ENCODE results near the gene KIRREL1. TPM values are rescaled to one million over a fixed set of nuclear protein-coding genes. Genes with fewer than 3 reads are reported as not detected.

The KIRREL1 gene
- total RNA-seq, 1 donor from 2014 or later = 122 TPM

DNA sequence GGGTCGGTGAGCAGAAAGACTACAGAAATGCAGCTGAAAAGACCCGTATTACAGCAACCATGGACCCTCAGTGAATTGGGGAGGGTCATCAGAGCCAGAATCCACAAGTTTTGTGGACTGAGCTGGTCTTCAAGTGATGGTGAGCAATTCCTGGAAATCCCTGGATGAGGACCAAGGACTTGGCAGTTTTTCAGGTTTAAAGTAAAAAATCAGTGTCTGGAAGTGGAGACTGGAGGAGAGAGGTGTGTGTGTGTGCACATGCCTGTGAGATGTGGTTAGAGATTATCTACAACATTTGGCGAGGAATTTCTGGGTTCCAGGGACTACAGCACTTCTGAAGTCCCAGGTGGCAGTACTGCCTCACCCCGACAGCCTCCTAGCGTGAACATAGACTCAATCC lies 56.4 kb downstream of the KIRREL1 start:
- Mint-ChIP-seq H3K9me3 (ENCODE audit: unreplicated experiment) (no peaks in the 10 kb centered on the region), H3K4me3 (ENCODE audit: unreplicated experiment) (no peak overlapping the region), H3K27ac (ENCODE audit: unreplicated experiment) (no peak overlapping the region), H3K36me3 (ENCODE audit: unreplicated experiment) (peaks cover 9% of the 10 kb centered on the region), H3K27me3 (ENCODE audit: unreplicated experiment) (no peaks in the 10 kb centered on the region), H3K4me1 (ENCODE audit: unreplicated experiment) (peaks cover 30% of the 10 kb centered on the region)
- DNase-seq (ENCODE audit: extremely low spot score, unreplicated experiment) = no peak
- TF ChIP-seq, protein P1, sequence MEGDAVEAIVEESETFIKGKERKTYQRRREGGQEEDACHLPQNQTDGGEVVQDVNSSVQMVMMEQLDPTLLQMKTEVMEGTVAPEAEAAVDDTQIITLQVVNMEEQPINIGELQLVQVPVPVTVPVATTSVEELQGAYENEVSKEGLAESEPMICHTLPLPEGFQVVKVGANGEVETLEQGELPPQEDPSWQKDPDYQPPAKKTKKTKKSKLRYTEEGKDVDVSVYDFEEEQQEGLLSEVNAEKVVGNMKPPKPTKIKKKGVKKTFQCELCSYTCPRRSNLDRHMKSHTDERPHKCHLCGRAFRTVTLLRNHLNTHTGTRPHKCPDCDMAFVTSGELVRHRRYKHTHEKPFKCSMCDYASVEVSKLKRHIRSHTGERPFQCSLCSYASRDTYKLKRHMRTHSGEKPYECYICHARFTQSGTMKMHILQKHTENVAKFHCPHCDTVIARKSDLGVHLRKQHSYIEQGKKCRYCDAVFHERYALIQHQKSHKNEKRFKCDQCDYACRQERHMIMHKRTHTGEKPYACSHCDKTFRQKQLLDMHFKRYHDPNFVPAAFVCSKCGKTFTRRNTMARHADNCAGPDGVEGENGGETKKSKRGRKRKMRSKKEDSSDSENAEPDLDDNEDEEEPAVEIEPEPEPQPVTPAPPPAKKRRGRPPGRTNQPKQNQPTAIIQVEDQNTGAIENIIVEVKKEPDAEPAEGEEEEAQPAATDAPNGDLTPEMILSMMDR (IDR thresholded peaks at IDR 0.05) = no peak

DNA sequence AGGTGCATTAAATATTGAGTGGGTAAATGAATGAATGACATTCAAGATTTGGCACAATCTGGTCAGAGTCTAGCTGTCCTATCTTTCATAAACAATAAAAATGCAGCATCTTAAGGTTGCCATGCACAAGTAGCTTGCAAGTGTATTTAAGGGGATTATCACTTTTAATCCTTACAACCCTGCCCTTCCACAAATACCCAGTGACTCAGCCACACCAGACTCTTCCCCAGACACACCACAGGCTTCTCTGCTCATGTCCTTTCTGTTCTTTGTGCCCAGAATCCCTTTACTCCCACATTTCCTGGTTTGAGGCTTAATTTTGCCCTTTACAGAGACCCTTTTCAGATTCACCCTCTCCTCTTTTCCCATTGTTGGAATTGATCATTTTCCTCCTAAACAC lies 59.8 kb downstream of the KIRREL1 start:
- Mint-ChIP-seq H3K27ac (ENCODE audit: unreplicated experiment) (peak overlapping the region; percentile 6), H3K9me3 (ENCODE audit: unreplicated experiment) (no peaks in the 10 kb centered on the region), H3K36me3 (ENCODE audit: unreplicated experiment) (peaks cover 9% of the 10 kb centered on the region), H3K4me3 (ENCODE audit: unreplicated experiment) (no peak overlapping the region), H3K4me1 (ENCODE audit: unreplicated experiment) (peaks cover 27% of the 10 kb centered on the region), H3K27me3 (ENCODE audit: unreplicated experiment) (no peaks in the 10 kb centered on the region)
- TF ChIP-seq, protein P1 (IDR thresholded peaks at IDR 0.05) = no peak
- no peak for DNase-seq (ENCODE audit: extremely low spot score, unreplicated experiment)

DNA sequence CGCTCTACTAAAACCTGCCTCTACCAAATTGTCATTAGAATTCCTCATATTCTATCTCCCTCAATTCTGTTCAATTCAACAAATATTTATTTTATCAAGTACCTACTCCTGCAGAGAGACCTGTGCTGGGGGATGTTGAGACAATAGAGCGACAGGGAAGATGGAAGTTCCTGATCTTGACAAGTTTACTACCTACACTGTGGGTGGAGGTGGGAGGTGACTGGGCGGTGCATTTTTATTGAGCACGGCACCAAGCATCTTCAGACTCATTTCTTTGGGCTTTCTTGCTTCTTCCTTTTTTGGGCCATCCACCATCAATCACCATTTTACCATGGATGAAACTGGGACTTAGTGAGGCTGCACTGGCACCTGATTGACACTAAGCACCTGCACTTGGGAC lies 61.3 kb downstream of the KIRREL1 start:
- Mint-ChIP-seq H3K9me3 (ENCODE audit: unreplicated experiment) (no peaks in the 10 kb centered on the region), H3K4me3 (ENCODE audit: unreplicated experiment) (no peak overlapping the region), H3K27ac (ENCODE audit: unreplicated experiment) (no peak overlapping the region), H3K36me3 (ENCODE audit: unreplicated experiment) (peaks cover 9% of the 10 kb centered on the region), H3K27me3 (ENCODE audit: unreplicated experiment) (no peaks in the 10 kb centered on the region), H3K4me1 (ENCODE audit: unreplicated experiment) (peaks cover 38% of the 10 kb centered on the region)
- DNase-seq (ENCODE audit: extremely low spot score, unreplicated experiment) = no peak
- TF ChIP-seq, protein P1 (IDR thresholded peaks at IDR 0.05) = no peak

DNA sequence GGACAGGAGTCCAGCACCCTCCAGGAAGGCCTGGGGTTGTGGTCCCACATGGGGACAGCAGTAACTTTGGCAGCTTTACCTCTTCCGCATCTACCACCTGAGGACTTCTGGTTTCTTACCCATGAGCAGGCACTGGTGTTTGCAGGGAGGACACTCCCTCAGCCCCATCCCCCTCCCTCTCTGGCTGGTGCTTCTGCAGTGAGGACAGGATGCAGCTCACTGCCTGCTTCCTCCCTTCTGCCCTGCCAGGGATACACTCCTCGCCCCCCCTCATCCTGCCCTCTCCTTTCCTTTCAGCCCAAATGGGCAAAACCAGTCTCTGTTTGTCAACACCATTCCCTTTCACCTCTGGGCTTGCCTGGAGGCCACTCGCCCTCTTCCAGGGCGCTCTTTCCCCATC lies 62.4 kb downstream of the KIRREL1 start:
- peaks cover 48% of the 10 kb centered on the region for H3K4me1 Mint-ChIP-seq (ENCODE audit: unreplicated experiment)
- H3K4me3 Mint-ChIP-seq (ENCODE audit: unreplicated experiment) = no peak overlapping the region
- peak overlapping the region; percentile 31 for H3K27ac Mint-ChIP-seq (ENCODE audit: unreplicated experiment)
- no peaks in the 10 kb centered on the region for H3K9me3 Mint-ChIP-seq (ENCODE audit: unreplicated experiment)
- TF ChIP-seq, protein P1 (IDR thresholded peaks at IDR 0.05) = no peak
- H3K36me3 Mint-ChIP-seq (ENCODE audit: unreplicated experiment) = peaks cover 9% of the 10 kb centered on the region
- DNase-seq (ENCODE audit: extremely low spot score, unreplicated experiment) = no peak
- no peaks in the 10 kb centered on the region for H3K27me3 Mint-ChIP-seq (ENCODE audit: unreplicated experiment)

DNA sequence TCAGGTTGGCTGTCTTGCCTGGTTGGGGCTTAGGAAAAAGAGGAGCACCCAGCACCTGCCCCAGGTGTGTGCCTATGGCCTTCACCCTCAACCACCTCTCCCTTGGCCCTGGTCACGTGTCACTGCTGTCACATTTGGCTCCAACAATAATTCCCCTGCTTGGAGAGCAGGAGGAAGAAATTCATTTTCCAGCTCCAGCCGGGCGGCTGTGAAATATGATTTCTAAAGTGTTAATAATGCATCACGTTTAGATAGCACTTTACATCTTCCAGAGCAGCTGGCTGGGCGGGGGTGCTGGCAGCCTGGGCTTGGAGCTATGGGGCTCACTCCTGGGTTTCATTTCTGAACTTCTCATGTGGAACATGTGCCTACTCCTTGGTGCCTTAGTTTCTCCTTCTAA lies 63.1 kb downstream of the KIRREL1 start:
- H3K4me1 Mint-ChIP-seq (ENCODE audit: unreplicated experiment) = peaks cover 52% of the 10 kb centered on the region
- peak overlapping the region; percentile 1 for H3K27ac Mint-ChIP-seq (ENCODE audit: unreplicated experiment)

More for the DNA sequence above, 63.1 kb downstream of the KIRREL1 start:
- Mint-ChIP-seq H3K36me3 (ENCODE audit: unreplicated experiment) (peaks cover 8% of the 10 kb centered on the region), H3K27me3 (ENCODE audit: unreplicated experiment) (no peaks in the 10 kb centered on the region), H3K4me3 (ENCODE audit: unreplicated experiment) (no peak overlapping the region), H3K9me3 (ENCODE audit: unreplicated experiment) (no peaks in the 10 kb centered on the region)
- no peak for DNase-seq (ENCODE audit: extremely low spot score, unreplicated experiment)
- TF ChIP-seq, protein P1 (IDR thresholded peaks at IDR 0.05) = no peak

Measured in osteocyte (in vitro differentiated cells).